Measurements from ENCODE around the gene TMCC3. TPM values are rescaled to one million over a fixed set of nuclear protein-coding genes. Genes with fewer than 3 reads are reported as not detected.

TMCC3 gene
- 20.5 and 26.6 TPM in 2 replicates for total RNA-seq

DNA sequence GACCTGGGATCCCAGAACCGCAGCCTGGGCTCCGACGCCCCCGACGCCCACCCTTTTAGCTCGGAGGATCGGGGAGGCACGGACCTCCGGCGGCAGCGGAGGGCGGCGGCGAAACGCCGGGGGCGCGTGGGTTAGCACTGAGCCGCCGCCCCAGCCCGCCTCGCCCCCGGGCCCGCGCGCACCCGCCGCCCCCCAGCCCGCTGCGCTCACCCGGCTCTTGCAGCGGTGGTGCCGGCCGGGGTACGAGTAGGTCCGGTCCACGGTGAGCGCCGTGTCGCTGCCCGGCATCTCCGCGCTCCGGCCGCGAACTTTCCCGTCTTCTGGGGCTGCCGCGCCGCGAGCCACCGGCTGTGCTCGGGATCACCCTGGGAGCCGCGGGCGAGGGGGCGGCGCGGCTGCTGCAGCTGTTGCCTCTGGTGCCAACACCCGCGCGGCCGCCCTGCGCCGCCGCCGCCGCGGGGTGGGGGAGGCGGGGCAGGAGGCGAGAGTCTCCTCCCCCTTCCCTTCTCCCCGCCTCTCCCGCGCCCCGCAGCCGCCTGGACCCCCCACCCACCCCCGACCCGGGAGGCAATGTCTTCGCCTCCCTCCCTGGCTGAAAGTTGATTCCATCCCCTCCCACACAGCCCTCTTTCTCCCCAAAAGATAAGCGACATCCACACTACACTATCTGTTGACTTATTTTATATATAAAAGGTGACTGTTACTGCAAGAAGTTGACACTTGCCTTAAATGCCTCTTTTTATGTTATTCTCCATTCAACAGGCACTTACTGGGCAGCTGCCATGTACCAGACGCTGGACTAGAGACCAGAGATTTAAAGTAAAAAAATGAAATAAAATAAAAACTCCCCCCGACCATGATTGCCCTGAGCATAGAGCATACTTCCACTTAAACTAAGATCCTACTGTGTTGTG, at the start of gene TMCC3:
Gene TMCC3 (minus strand): TSS at position 415 of the 914 bp plus-strand sequence. CDS start 127 bp downstream, at position 288.

Other genes starting within 250 kb of the TMCC3 start
- gene CEP83, start 190.7 kb downstream of the TMCC3 start, total RNA-seq, result 9.1 and 12.6 TPM in 2 replicates

Data from epithelial cell of umbilical artery (primary cell).